ENCODE results near the gene FAM222B.

- no peak for TF ChIP-seq CTCF (IDR thresholded peaks at IDR 0.05)
- no peak for TF ChIP-seq POLR2A (IDR thresholded peaks at IDR 0.05)
Observed at GRCh38 chr17:28827672-28828071, 14.9 kb downstream of the FAM222B start.

All from heart left ventricle (tissue), 13 donors.